Activated naive CD4-positive, alpha-beta T cell treated with anti-CD3 and anti-CD28 coated beads, Interleukin-2, amount 10 ng/mL, durations not matched to agents 5 hours and 36 hours (primary cell): Measurements from ENCODE around the gene PLXDC2. TPM values are rescaled to one million over a fixed set of nuclear protein-coding genes. Genes with fewer than 3 reads are reported as not detected.

Source experiments
- total RNA-seq, 2 experiments: library from RNA; stranded (reverse); gene quantifications; one replicate each; pipeline ENCODE4 v1.2.3, GENCODE V29; 2021

Gene PLXDC2
- not detected for total RNA-seq

DNA sequence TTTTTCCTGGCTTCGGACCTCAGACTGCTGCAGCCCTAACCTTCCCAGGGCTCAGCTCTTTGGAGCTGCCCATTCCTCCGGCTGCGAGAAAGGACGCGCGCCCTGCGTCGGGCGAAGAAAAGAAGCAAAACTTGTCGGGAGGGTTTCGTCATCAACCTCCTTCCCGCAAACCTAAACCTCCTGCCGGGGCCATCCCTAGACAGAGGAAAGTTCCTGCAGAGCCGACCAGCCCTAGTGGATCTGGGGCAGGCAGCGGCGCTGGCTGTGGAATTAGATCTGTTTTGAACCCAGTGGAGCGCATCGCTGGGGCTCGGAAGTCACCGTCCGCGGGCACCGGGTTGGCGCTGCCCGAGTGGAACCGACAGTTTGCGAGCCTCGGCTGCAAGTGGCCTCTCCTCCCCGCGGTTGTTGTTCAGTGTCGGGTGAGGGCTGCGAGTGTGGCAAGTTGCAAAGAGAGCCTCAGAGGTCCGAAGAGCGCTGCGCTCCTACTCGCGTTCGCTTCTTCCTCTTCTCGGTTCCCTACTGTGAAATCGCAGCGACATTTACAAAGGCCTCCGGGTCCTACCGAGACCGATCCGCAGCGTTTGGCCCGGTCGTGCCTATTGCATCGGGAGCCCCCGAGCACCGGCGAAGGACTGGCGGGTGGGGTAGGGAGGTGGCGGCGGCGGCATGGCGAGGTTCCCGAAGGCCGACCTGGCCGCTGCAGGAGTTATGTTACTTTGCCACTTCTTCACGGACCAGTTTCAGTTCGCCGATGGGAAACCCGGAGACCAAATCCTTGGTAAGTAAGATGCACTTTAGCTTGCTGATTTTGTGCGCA lies at the start of gene PLXDC2:
PLXDC2 (plus strand) TSS at position 22 of the 820 bp plus-strand sequence.

